Heart left ventricle (tissue), 16 donors: ENCODE data around the gene PTTG1IP. TPM values are rescaled to one million over a fixed set of nuclear protein-coding genes. Genes with fewer than 3 reads are reported as not detected.

Experiments used
- ATAC-seq, 4 donors: fragments of 200-7000 bp; cut with Tn5 transposase; one replicate each; pipeline ENCODE4 v1.9.1; 2020 to 2022; ENCODE audit warnings: moderate library complexity in 4 of 4, mild to moderate bottlenecking in 3 of 4, moderate number of reproducible peaks in 1 of 4
- DNase-seq, 5 donors: peaks; one replicate each; pipeline ENCODE4 v3.0.0-alpha.2; 2020
- H3K27ac ChIP-seq, 12 donors: fragments of 200-600 bp; sonication (generic) in 4 of 12; one replicate each; pipeline versions ENCODE4 v1.5.0 to v1.8.0; 2016 to 2022; ENCODE audit warnings: mild to moderate bottlenecking in 2 of 12
- H3K27me3 ChIP-seq, 9 donors: fragments of 200-600 bp; sonication (generic) in 2 of 9; one replicate each; pipeline versions ENCODE4 v1.5.1 to v1.8.0; 2016 to 2022; ENCODE audit warnings: mild to moderate bottlenecking in 3 of 9
- H3K36me3 ChIP-seq, 9 donors: fragments of 200-600 bp; sonication (generic) in 2 of 9; one replicate each; pipeline versions ENCODE4 v1.5.0 to v1.8.0; 2018 to 2022; ENCODE audit warnings: mild to moderate bottlenecking in 2 of 9
- H3K4me1 ChIP-seq, 12 donors: fragments of 200-600 bp; sonication (generic) in 4 of 12; one replicate each; pipeline versions ENCODE4 v1.5.0 to v1.8.0; 2016 to 2022; ENCODE audit warnings: mild to moderate bottlenecking in 3 of 12
- H3K4me3 ChIP-seq, 12 donors: fragments of 200-600 bp; sonication (generic) in 4 of 12; one replicate each; pipeline versions ENCODE4 v1.5.0 to v1.8.0; 2017 to 2022; ENCODE audit warnings: mild to moderate bottlenecking in 9 of 12, moderate library complexity in 4 of 12
- H3K9me3 ChIP-seq, 12 donors: fragments of 200-600 bp; sonication (generic) in 4 of 12; one replicate each; pipeline versions ENCODE4 v1.5.0 to v1.8.0; 2016 to 2022; ENCODE audit warnings: mild to moderate bottlenecking in 1 of 12
- POLR2A ChIP-seq, 2 donors: fragments of 450-650 bp; IDR thresholded peaks; one replicate each; pipeline ENCODE4 v1.6.1; 2017; ENCODE audit warnings: antibody characterized with exemption in 2 of 2, mild to moderate bottlenecking in 2 of 2, moderate library complexity in 2 of 2
- WGBS, 4 donors: extraction: QIAGEN DNeasy Blood & Tissue Kit in 2 of 4; methylation state at CpG; one replicate each; pipeline versions ENCODE4 v1.1.5 to v1.1.7; 2013 to 2018; 5-methylcytosine and 5-hydroxymethylcytosine counted together
- intact Hi-C, 10 donors: fragments of 100-400 bp; cut with DNase I; formaldehyde crosslinking; loops; one replicate each; pipeline versions ENCODE4 v1.11.1 to v1.14.2; 2022
- polyA plus RNA-seq, 2 donors: library from polyadenylated mRNA; stranded (reverse); fragments of 200-250 nt; gene quantifications; one replicate each; pipeline ENCODE4 v1.2.3, GENCODE V29; 2013
- total RNA-seq, 9 donors: library from RNA; depleted of rRNA in 2 of 9; stranded (reverse); fragments of >200 nt in 2 of 9; fragmentation: NEBNext Ultra II Directional in 3 of 9; extraction: Animal tissue kit (Norgen Biotek cat#: 25700) in 3 of 9; gene quantifications; one replicate each; pipeline versions ENCODE4 v1.1.0 to v1.2.4, GENCODE V29; 2016 to 2023
- TF ChIP-seq, protein P1 (sequence below), 12 donors: fragments of 200-600 bp; sonication (generic) in 4 of 12; IDR thresholded peaks; one replicate each; pipeline versions ENCODE4 v1.5.0 to v1.8.0; 2018 to 2022; ENCODE audit warnings: antibody characterized with exemption in 12 of 12, mild to moderate bottlenecking in 5 of 12
- donor health status: ischemic (EF 13 %, LVEDD 7.1; RV severe dilation, severe dysfunction).
- donor health status: healthy with polysubstance abuse.
- donor health status: DM: no; HTN: yes; CAD: no.
- donor health status: DM: no; HTN: no; CAD: no.
- donor health status: ischemic (EF 25% LVEDD 6.9; RV normal size, moderate dysfunction).
- donor health status: ischemic (EF 25% LVEDD 5.7; RV mildly dilated, moderate dysfunction).
- donor health status: healthy.
- donor health status: DM: yes; HTN: yes; CAD: no.
- donor health status: ischemic (EF 35%, LVEDD 5.7; RV mildly dilated, moderate dysfunction).
- donor health status: nonischemic (EF 11% LVEDD 7.7; RV severe dilation, severe dysfunction).
- donor health status: DM: yes; HTN: yes; CAD: no.
- donor health status: PGD.
- donor health status: ischemic (EF 29% LVEDD 5.4; RV normal size, mild dysfunction).
- donor health status: nonischemic (EF 23%, LVEDD 6.1; RV moderate dilation, normal function).

PTTG1IP gene
- total and polyA plus RNA-seq, 11 donors = 126 to 319 (median 172) TPM

DNA sequence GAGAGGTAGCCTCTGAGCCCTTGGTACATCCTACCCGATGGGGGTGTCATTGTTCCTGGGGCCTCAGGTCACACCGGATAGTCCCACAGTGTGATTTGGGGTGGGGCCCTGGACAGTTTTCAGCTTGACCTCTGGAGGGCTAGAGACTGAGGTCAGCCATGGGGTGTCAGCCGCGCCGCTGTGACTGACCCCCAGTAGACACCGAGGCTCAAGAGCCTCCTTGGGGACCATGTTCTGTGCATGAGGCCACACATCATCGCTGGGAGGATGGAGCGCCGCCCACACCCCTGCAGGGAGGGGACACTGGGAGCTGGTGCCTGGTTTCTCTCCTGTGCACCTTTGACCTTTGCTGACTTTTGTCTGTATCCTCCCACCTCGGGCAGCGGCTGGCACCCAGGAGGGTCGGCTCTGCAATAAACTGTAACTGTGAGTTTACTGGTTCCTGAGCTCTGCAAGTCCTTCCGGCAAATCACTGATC, 24.6 kb upstream of the PTTG1IP start:
- H3K27me3 ChIP-seq = peaks cover 0 to 7% (median 0%) of the 10 kb centered on the region in 9 donors
- ATAC-seq = no peak
- peak in 2 of 5 donors; percentile 3 to 18 for DNase-seq
- intact Hi-C loops = no loop called here
- H3K9me3 ChIP-seq = no peaks in the 10 kb centered on the region
- TF ChIP-seq, protein P1, sequence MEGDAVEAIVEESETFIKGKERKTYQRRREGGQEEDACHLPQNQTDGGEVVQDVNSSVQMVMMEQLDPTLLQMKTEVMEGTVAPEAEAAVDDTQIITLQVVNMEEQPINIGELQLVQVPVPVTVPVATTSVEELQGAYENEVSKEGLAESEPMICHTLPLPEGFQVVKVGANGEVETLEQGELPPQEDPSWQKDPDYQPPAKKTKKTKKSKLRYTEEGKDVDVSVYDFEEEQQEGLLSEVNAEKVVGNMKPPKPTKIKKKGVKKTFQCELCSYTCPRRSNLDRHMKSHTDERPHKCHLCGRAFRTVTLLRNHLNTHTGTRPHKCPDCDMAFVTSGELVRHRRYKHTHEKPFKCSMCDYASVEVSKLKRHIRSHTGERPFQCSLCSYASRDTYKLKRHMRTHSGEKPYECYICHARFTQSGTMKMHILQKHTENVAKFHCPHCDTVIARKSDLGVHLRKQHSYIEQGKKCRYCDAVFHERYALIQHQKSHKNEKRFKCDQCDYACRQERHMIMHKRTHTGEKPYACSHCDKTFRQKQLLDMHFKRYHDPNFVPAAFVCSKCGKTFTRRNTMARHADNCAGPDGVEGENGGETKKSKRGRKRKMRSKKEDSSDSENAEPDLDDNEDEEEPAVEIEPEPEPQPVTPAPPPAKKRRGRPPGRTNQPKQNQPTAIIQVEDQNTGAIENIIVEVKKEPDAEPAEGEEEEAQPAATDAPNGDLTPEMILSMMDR (IDR thresholded peaks at IDR 0.05) = no peak
- no peak for TF ChIP-seq POLR2A (IDR thresholded peaks at IDR 0.05)
- H3K27ac ChIP-seq = no peak overlapping the region
- 57 to 73% (median 64%) methylated on average over 4 to 13 of the region's 13 CpGs for WGBS, 4 donors
- no peak overlapping the region for H3K4me3 ChIP-seq
- H3K4me1 ChIP-seq = peaks cover 0 to 14% (median 0%) of the 10 kb centered on the region in 12 donors
- H3K36me3 ChIP-seq = peaks cover 0 to 89% (median 0%) of the 10 kb centered on the region in 9 donors

DNA sequence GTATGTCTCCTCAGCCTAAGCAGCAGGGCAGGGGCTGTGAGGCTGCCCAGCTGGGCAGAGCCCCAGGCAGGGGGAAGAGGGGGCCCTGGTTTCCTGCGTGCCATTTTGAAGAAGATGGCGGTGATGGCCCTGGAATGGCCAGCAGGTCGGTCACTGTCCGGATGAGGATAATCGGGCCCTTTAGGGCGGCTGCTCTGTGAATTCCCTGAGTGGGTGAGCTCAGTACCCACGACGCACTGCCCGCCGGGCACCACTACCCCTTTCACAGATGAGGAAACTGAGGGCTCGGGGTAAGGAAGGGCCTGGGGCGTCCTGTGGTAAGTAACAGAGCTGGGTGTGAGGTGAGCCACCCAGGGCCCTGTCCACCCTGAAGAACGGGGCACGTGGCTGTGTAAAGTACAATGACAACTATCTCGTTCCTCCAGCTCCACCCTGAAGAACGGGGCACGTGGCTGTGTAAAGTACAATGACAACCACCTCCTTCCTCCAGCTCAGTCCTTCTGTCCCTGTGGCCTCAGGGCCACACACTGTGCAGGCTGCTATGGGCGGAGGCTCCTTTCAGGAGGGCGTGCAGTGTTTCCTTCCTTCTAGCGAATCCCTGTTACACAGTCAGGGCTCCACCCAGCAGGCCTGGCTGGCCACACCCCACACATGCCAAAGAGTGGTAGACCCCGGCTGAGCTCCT, 24.0 kb upstream of the PTTG1IP start:
- intact Hi-C loops = no loop called here
- H3K27ac ChIP-seq = no peak overlapping the region
- DNase-seq (peak in 3 of 5 donors; percentile 30 to 62 (median 53)), ATAC-seq (peak in 3 of 4 donors; percentile 44 to 63 (median 48))
- no peaks in the 10 kb centered on the region for H3K9me3 ChIP-seq
- H3K4me3 ChIP-seq = no peak overlapping the region
- TF ChIP-seq, protein P1 (IDR thresholded peaks at IDR 0.05) = no peak
- TF ChIP-seq POLR2A (IDR thresholded peaks at IDR 0.05) = no peak
- peaks cover 0 to 83% (median 0%) of the 10 kb centered on the region in 9 donors for H3K36me3 ChIP-seq
- H3K4me1 ChIP-seq = peaks cover 0 to 13% (median 0%) of the 10 kb centered on the region in 12 donors
- WGBS, 4 donors = 66 to 85% (median 79%) methylated on average over 19 to 21 of the region's 21 CpGs
- H3K27me3 ChIP-seq = peaks cover 0 to 7% (median 0%) of the 10 kb centered on the region in 9 donors

DNA sequence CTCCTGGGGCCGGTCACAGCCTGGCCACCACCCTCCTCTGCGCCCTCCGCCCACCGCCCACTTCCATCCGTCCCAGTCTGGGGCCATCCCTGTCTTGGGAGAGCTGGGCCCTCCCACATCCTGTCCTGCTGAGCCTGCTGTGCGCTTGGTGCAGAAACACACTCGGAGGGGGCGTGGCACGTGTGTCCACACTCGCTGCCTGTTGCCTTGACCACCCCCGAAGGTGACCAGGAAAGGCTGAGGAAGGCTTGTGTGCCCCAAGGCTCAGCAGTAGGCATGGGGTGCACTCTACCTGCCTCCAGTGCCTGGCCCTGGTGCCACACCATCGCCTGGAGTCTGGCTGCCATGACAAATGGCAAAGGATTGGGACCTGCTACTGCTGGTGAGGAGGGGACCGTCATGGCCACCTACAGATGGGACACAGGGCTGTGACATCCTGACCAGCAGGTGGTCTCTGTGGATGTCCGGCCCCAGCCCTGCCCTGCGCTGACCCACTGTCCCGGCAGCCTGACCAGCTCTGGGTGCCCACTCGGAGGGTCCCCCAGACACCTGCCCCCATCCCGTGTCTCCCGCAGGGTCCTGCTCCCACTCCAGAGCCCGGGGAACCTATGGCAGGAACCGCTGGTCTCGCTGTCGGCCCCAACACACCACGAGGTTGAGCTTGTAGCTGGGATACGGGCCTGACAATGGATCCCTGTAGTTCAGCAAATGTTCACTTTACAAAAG, 23.2 kb upstream of the PTTG1IP start:
- Histone ChIP-seq H3K27me3 (peaks cover 0 to 7% (median 0%) of the 10 kb centered on the region in 9 donors), H3K27ac (no peak overlapping the region), H3K4me1 (peaks cover 0 to 13% (median 0%) of the 10 kb centered on the region in 12 donors), H3K4me3 (no peak overlapping the region), H3K36me3 (peaks cover 0 to 79% (median 0%) of the 10 kb centered on the region in 9 donors), H3K9me3 (no peaks in the 10 kb centered on the region)
- ATAC-seq (peak in 1 of 4 donors; percentile 38), DNase-seq (peak in 2 of 5 donors; percentile 21 to 55)
- 70 to 78% (median 75%) methylated on average over 23 to 25 of the region's 25 CpGs for WGBS, 4 donors
- TF ChIP-seq POLR2A (IDR thresholded peaks at IDR 0.05) = no peak
- TF ChIP-seq, protein P1 (IDR thresholded peaks at IDR 0.05) = no peak
- intact Hi-C loops = no loop called here

DNA sequence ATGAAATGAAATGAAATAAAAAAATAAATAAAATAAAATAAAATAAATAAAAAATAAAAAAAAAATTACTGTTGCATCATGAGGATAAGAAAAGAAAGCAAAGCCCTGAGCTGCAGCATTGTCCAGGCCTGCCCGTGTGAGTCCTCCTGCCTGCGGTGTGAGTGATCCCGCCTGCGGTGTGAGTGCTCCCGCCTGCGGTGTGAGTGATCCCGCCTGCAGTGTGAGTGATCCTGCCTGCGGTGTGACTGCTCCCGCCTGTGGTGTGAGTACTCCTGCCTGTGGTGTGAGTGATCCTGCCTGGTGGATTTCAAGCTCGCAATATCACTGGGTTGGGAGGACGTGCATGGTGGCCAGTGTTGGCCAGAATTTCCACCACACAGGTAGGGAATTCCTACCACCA, 22.4 kb upstream of the PTTG1IP start:
- Histone ChIP-seq H3K4me3 (no peak overlapping the region), H3K9me3 (no peaks in the 10 kb centered on the region), H3K4me1 (peaks cover 0 to 13% (median 0%) of the 10 kb centered on the region in 12 donors), H3K27ac (no peak overlapping the region), H3K36me3 (peaks cover 0 to 79% (median 0%) of the 10 kb centered on the region in 9 donors), H3K27me3 (peaks cover 0 to 7% (median 0%) of the 10 kb centered on the region in 9 donors)
- intact Hi-C loops = no loop called here
- DNase-seq (no peak), ATAC-seq (no peak)
- 86 to 93% (median 92%) methylated on average over 10 to 11 of the region's 11 CpGs for WGBS, 4 donors
- TF ChIP-seq, protein P1 (IDR thresholded peaks at IDR 0.05) = no peak
- TF ChIP-seq POLR2A (IDR thresholded peaks at IDR 0.05) = no peak
